ENCODE results near the gene SMC6. TPM values are rescaled to one million over a fixed set of nuclear protein-coding genes. Genes with fewer than 3 reads are reported as not detected.

SMC6 gene
- polyA plus RNA-seq, 1 donor from 2014 or later: 43.8 TPM

DNA sequence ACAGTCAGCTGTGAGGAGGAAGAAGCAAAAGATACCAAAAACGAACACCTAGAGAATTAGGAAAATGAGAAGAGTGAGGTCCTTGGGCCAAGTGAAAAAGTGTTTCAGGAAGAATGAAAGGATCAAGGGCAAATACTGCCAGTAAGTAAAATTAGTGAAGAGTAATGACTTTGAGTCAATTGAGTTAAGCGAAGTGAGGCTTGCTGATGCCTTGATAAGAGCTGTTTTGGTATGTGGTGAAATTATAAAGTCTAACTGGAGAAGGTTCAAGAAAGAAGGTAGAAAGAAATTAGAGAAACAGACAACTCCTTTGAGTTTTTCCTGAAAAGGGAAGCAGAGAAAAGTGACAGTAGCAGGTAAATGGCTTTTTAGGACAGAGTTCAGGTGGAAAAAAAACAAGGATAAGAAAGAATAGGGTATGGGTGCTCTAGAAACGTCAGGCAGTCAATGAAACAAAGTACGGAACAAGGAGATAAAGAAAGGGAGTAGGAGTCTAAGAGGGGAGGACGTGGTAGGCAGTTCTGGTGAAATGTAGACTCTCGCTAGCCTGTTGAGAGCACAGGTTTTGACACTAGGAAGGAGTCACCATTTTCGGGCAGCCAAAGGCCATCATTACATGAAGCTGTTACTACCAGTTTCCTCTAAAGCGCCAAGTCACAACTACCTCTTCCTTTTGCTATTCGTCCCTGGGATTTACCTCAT, 42.9 kb downstream of the SMC6 start:
- no peaks in the 10 kb centered on the region for H3K4me1 Mint-ChIP-seq
- no peaks in the 10 kb centered on the region for H3K9me3 Mint-ChIP-seq
- no peak overlapping the region for H3K27ac Mint-ChIP-seq
- no peak overlapping the region for H3K4me3 Mint-ChIP-seq
- H3K36me3 Mint-ChIP-seq: no peaks in the 10 kb centered on the region
- H3K27me3 Mint-ChIP-seq: no peaks in the 10 kb centered on the region

- Mint-ChIP-seq H3K4me3 (no peak overlapping the region), H3K27me3 (no peaks in the 10 kb centered on the region), H3K27ac (no peak overlapping the region), H3K36me3 (no peaks in the 10 kb centered on the region), H3K9me3 (no peaks in the 10 kb centered on the region), H3K4me1 (no peaks in the 10 kb centered on the region)
Measured at GRCh38 chr2:17709897-17710296, 43.7 kb downstream of the SMC6 start.

GRCh38 chr2:17708501-17708900, 45.1 kb downstream of the SMC6 start:
- Mint-ChIP-seq H3K4me3 (no peak overlapping the region), H3K36me3 (peaks cover 4% of the 10 kb centered on the region), H3K9me3 (no peaks in the 10 kb centered on the region), H3K27ac (no peak overlapping the region), H3K4me1 (no peaks in the 10 kb centered on the region), H3K27me3 (no peaks in the 10 kb centered on the region)

DNA sequence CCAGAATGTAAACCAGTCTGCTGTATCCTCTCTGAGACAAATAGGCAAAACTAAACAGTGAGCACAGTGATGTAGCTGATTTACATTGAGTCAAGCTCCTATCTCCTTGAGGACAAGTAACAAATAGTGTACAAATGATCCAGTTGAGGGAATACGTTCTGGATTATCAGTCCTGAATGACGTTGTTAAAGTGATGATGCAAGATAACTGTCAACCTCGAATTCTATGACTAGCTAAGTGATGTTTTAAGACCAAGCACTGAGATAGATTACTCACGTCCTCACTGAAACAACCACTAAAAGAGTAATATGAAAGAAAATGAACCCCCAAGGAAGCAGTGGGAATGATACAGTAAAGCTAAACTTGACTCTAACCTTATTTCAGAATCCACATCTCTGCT, 46.8 kb downstream of the SMC6 start:
- H3K9me3 Mint-ChIP-seq: no peaks in the 10 kb centered on the region
- H3K27ac Mint-ChIP-seq: no peak overlapping the region
- no peak overlapping the region for H3K4me3 Mint-ChIP-seq
- peaks cover 4% of the 10 kb centered on the region for H3K36me3 Mint-ChIP-seq
- H3K4me1 Mint-ChIP-seq: no peaks in the 10 kb centered on the region
- no peaks in the 10 kb centered on the region for H3K27me3 Mint-ChIP-seq

GRCh38 chr2:17690776-17691175, 62.8 kb downstream of the SMC6 start:
- H3K9me3 Mint-ChIP-seq: no peaks in the 10 kb centered on the region
- no peak overlapping the region for H3K27ac Mint-ChIP-seq
- no peak overlapping the region for H3K4me3 Mint-ChIP-seq
- H3K27me3 Mint-ChIP-seq: no peaks in the 10 kb centered on the region
- peaks cover 12% of the 10 kb centered on the region for H3K36me3 Mint-ChIP-seq
- peaks cover 0 to 11% (median 2%) of the 10 kb centered on the region in 3 donors for H3K4me1 Mint-ChIP-seq

GRCh38 chr2:17689010-17689409, 64.6 kb downstream of the SMC6 start:
- Mint-ChIP-seq H3K27me3 (no peaks in the 10 kb centered on the region), H3K27ac (no peak overlapping the region), H3K4me3 (no peak overlapping the region), H3K9me3 (no peaks in the 10 kb centered on the region), H3K4me1 (peaks cover 0 to 11% (median 2%) of the 10 kb centered on the region in 3 donors), H3K36me3 (peaks cover 9% of the 10 kb centered on the region)

GRCh38 chr2:17688600-17688999, 65.0 kb downstream of the SMC6 start:
- Mint-ChIP-seq H3K4me1 (peaks cover 0 to 11% (median 2%) of the 10 kb centered on the region in 3 donors), H3K9me3 (no peaks in the 10 kb centered on the region), H3K36me3 (peaks cover 7% of the 10 kb centered on the region), H3K4me3 (no peak overlapping the region), H3K27ac (no peak overlapping the region), H3K27me3 (no peaks in the 10 kb centered on the region)

- H3K27me3 Mint-ChIP-seq: no peaks in the 10 kb centered on the region
- peaks cover 0 to 10% (median 0%) of the 10 kb centered on the region in 3 donors for H3K4me1 Mint-ChIP-seq
- H3K36me3 Mint-ChIP-seq: peaks cover 11% of the 10 kb centered on the region
- H3K4me3 Mint-ChIP-seq: no peak overlapping the region
- no peak overlapping the region for H3K27ac Mint-ChIP-seq
- H3K9me3 Mint-ChIP-seq: no peaks in the 10 kb centered on the region
Measured at GRCh38 chr2:17683981-17684380, 69.6 kb downstream of the SMC6 start.

DNA sequence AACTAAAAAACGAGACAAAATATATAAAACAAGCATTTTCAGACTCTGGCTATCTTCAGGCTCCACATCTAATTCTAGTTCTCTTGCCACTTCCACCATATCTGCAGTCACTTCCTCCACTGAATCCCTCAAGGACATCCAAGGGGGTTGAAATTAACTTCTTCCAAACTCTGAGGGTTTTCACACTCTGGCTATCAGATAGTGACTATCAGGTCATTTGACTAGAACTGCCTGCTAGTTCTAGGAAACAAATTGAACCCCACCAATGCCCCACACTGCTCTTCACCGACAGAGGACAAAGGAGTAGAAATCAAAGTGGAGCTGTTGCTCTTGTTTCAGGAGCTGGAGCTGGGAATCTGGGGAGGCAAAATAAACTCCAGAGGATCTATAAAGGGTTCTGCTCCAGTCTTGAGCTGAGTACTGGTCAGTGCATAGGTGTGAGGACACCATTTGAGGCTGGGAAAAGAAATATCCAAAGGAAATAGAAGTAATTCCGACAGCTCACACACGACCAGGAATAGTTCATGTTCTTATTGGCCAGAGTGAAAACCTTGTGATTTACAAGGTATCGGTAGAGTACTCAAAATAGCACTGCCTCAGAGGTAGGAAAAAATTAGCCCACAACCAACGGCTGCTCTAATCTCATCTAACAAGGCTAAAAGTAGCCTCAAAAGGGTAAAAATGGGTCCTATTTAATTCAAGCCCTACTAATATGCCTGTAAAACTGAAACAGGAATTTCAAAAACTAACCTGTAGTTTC, 71.3 kb downstream of the SMC6 start:
- Mint-ChIP-seq H3K27ac (no peak overlapping the region), H3K4me1 (peaks cover 0 to 2% (median 0%) of the 10 kb centered on the region in 3 donors), H3K4me3 (no peak overlapping the region), H3K9me3 (no peaks in the 10 kb centered on the region), H3K27me3 (no peaks in the 10 kb centered on the region), H3K36me3 (peaks cover 6% of the 10 kb centered on the region)

DNA sequence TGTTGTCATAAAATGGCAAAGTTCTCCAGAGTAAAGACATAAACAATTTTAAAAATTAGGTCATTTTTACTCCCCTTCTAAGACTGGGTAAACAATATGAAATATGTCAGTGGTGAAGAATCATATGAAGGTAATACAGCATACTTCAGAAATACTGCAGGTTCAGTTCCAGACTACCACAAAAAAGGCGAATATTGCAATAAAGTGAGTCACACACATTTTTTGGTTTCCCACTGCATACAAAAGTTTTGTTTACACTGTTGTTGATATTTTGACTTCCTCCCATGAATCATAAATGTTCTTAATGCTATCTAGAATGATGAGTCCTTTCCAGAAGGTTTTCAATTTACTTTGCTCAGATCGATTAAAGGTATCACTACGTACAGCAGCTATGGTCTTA, 73.5 kb downstream of the SMC6 start:
- no peak overlapping the region for H3K4me3 Mint-ChIP-seq
- H3K27me3 Mint-ChIP-seq: no peaks in the 10 kb centered on the region
- peaks cover 12% of the 10 kb centered on the region for H3K36me3 Mint-ChIP-seq
- no peaks in the 10 kb centered on the region for H3K4me1 Mint-ChIP-seq
- no peak overlapping the region for H3K27ac Mint-ChIP-seq
- H3K9me3 Mint-ChIP-seq: no peaks in the 10 kb centered on the region

DNA sequence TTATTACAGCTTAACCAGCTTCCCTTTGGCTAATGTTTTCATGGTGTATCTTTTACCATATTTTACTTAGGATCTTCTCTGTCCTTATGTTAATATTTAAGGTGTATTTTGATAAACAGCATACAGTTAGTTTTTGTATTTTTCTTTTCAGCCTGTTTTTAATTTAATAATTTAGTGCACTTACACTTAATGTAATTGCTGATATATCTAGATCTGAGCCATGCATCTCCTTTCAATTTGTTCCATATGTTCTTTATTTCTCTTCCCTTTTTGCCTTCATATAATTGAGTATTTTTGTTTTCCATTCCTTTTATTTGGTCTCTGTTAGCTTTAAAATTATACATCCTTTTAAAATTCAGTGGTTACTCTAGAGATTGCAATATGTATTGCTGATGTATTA, 78.8 kb downstream of the SMC6 start:
- Mint-ChIP-seq H3K36me3 (peaks cover 10% of the 10 kb centered on the region), H3K9me3 (no peaks in the 10 kb centered on the region), H3K27ac (peak overlapping the region in 2 of 3 donors; percentile 3 to 90)

GRCh38 chr2:17672583-17673317, 80.9 kb downstream of the SMC6 start:
- Mint-ChIP-seq H3K4me3 (no peak overlapping the region), H3K36me3 (peaks cover 12% of the 10 kb centered on the region), H3K27me3 (no peaks in the 10 kb centered on the region), H3K9me3 (no peaks in the 10 kb centered on the region), H3K27ac (no peak overlapping the region), H3K4me1 (peaks cover 0 to 1% (median 0%) of the 10 kb centered on the region in 3 donors)

More for the DNA sequence above, 78.8 kb downstream of the SMC6 start:
- no peaks in the 10 kb centered on the region for H3K27me3 Mint-ChIP-seq
- no peak overlapping the region for H3K4me3 Mint-ChIP-seq
- H3K4me1 Mint-ChIP-seq: peaks cover 0 to 1% (median 0%) of the 10 kb centered on the region in 3 donors

GRCh38 chr2:17667898-17668297, 85.7 kb downstream of the SMC6 start:
- Mint-ChIP-seq H3K9me3 (no peaks in the 10 kb centered on the region), H3K36me3 (peaks cover 4% of the 10 kb centered on the region), H3K27me3 (no peaks in the 10 kb centered on the region), H3K27ac (no peak overlapping the region), H3K4me1 (no peaks in the 10 kb centered on the region), H3K4me3 (no peak overlapping the region)

GRCh38 chr2:17664534-17664933, 89.1 kb downstream of the SMC6 start:
- no peak overlapping the region for H3K27ac Mint-ChIP-seq
- H3K4me1 Mint-ChIP-seq: no peaks in the 10 kb centered on the region
- no peak overlapping the region for H3K4me3 Mint-ChIP-seq
- no peaks in the 10 kb centered on the region for H3K27me3 Mint-ChIP-seq
- H3K9me3 Mint-ChIP-seq: no peaks in the 10 kb centered on the region
- H3K36me3 Mint-ChIP-seq: peaks cover 4% of the 10 kb centered on the region

DNA sequence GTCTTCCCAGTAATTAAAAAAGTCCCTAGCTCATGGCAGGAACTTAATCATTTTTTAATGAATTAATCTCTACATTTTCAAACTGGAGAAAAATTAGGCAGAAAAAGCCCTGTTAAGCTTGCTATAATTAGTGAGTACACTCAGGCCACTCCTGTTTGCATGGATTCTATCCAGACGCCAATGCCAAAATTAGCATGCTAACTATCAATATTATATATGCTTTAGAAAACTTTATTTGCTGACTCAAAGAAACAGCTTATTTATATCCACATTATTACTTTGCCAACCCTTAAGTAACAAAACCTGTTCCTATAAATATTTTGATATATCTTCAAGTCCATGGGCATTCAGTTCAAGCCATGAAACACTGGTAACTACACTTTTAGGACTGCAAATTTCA, 90.9 kb downstream of the SMC6 start:
- Mint-ChIP-seq H3K27ac (no peak overlapping the region), H3K4me3 (no peak overlapping the region), H3K27me3 (no peaks in the 10 kb centered on the region)

More for the DNA sequence above, 90.9 kb downstream of the SMC6 start:
- Mint-ChIP-seq H3K36me3 (peaks cover 2% of the 10 kb centered on the region), H3K4me1 (no peaks in the 10 kb centered on the region), H3K9me3 (no peaks in the 10 kb centered on the region)
